EL (cell line): ENCODE measurements around the gene TIGD1.

Source experiments
- DNase-seq: peaks from one replicate; pipeline ENCODE4 v3.0.0-alpha.2; 2016

TIGD1 gene

GRCh38 chr2:232521959-232522622 lies 28.3 kb downstream of the TIGD1 start:
- DNase-seq: peak; percentile 21

- DNase-seq: no peak
Observed at GRCh38 chr2:232521098-232521497, 29.3 kb downstream of the TIGD1 start.

GRCh38 chr2:232520489-232520888 lies 29.9 kb downstream of the TIGD1 start:
- no peak for DNase-seq

GRCh38 chr2:232519581-232520438 lies 30.5 kb downstream of the TIGD1 start, which contains the start of gene PRSS56:
TSS of gene PRSS56 (plus strand) at chr2:232520388. CDS start at chr2:232520599, 211 bp downstream.
- DNase-seq: no peak

GRCh38 chr2:232518844-232519243 lies 31.5 kb downstream of the TIGD1 start:
- no peak for DNase-seq

GRCh38 chr2:232516551-232516950 lies 33.8 kb downstream of the TIGD1 start:
- DNase-seq: no peak

- no peak for DNase-seq
Observed at GRCh38 chr2:232515639-232516038, 34.7 kb downstream of the TIGD1 start.

- no peak for DNase-seq
Observed at GRCh38 chr2:232513353-232513752, 37.0 kb downstream of the TIGD1 start.

GRCh38 chr2:232512602-232513001 lies 37.8 kb downstream of the TIGD1 start:
- no peak for DNase-seq

- DNase-seq: no peak
Observed at GRCh38 chr2:232511336-232511890, 38.9 kb downstream of the TIGD1 start.

GRCh38 chr2:232508251-232508650 lies 42.1 kb downstream of the TIGD1 start:
- no peak for DNase-seq

GRCh38 chr2:232506709-232507108 lies 43.6 kb downstream of the TIGD1 start:
- no peak for DNase-seq

- DNase-seq: no peak
Observed at GRCh38 chr2:232505856-232506255, 44.5 kb downstream of the TIGD1 start.

GRCh38 chr2:232504438-232504837 lies 45.9 kb downstream of the TIGD1 start:
- no peak for DNase-seq

GRCh38 chr2:232503809-232504323 lies 46.5 kb downstream of the TIGD1 start:
- DNase-seq: no peak

GRCh38 chr2:232502911-232503808 lies 47.2 kb downstream of the TIGD1 start:
- DNase-seq: peak; percentile 35

- no peak for DNase-seq
Observed at GRCh38 chr2:232502511-232502910, 47.8 kb downstream of the TIGD1 start.

GRCh38 chr2:232501794-232502390 lies 48.5 kb downstream of the TIGD1 start:
- DNase-seq: no peak

- no peak for DNase-seq
Observed at GRCh38 chr2:232501331-232501771, 49.0 kb downstream of the TIGD1 start.

- DNase-seq: no peak
Observed at GRCh38 chr2:232498452-232498851, 51.9 kb downstream of the TIGD1 start.
